ENCODE data around the gene MYEOV.

MYEOV gene

GRCh38 chr11:69304258-69304657 lies 10.3 kb downstream of the MYEOV start:
- DNase-seq, result no peak

GRCh38 chr11:69304686-69305085 lies 10.7 kb downstream of the MYEOV start:
- no peak for DNase-seq

GRCh38 chr11:69305885-69306540 lies 12.1 kb downstream of the MYEOV start:
- DNase-seq, result no peak

- no peak for DNase-seq
Observed at GRCh38 chr11:69306821-69307220, 12.9 kb downstream of the MYEOV start.

- no peak for DNase-seq
Observed at GRCh38 chr11:69307421-69307820, 13.5 kb downstream of the MYEOV start.

- no peak for DNase-seq
Observed at GRCh38 chr11:69307871-69308431, 14.0 kb downstream of the MYEOV start.

- no peak for DNase-seq
Observed at GRCh38 chr11:69308491-69308911, 14.5 kb downstream of the MYEOV start.

GRCh38 chr11:69308936-69309615 lies 15.1 kb downstream of the MYEOV start:
- DNase-seq, result no peak

- DNase-seq, result no peak
Observed at GRCh38 chr11:69309631-69310280, 15.8 kb downstream of the MYEOV start.

GRCh38 chr11:69310351-69310750 lies 16.4 kb downstream of the MYEOV start:
- no peak for DNase-seq

GRCh38 chr11:69310934-69311766 lies 17.2 kb downstream of the MYEOV start:
- DNase-seq, result no peak

GRCh38 chr11:69311767-69312385 lies 17.9 kb downstream of the MYEOV start:
- DNase-seq, result no peak

- DNase-seq, result no peak
Observed at GRCh38 chr11:69312453-69313404, 18.8 kb downstream of the MYEOV start.

- DNase-seq, result no peak
Observed at GRCh38 chr11:69313992-69314391, 20.0 kb downstream of the MYEOV start.

GRCh38 chr11:69314555-69314954 lies 20.6 kb downstream of the MYEOV start:
- DNase-seq, result no peak

- no peak for DNase-seq
Observed at GRCh38 chr11:69316956-69317355, 23.0 kb downstream of the MYEOV start.

GRCh38 chr11:69317401-69318092 lies 23.6 kb downstream of the MYEOV start:
- DNase-seq, result no peak

GRCh38 chr11:69318093-69318420 lies 24.1 kb downstream of the MYEOV start:
- DNase-seq, result no peak

- no peak for DNase-seq
Observed at GRCh38 chr11:69319255-69320106, 25.5 kb downstream of the MYEOV start.

GRCh38 chr11:69320326-69320725 lies 26.4 kb downstream of the MYEOV start:
- DNase-seq, result no peak
